SK-N-SH treated with all-trans-retinoic acid at 6 μM for 48 hours (cell line): ENCODE results near the gene WWC2.
A peak's percentile ranks its signal among the peaks of the same experiment; 100 is the strongest.

ENCODE experiments used
- ATAC-seq: fragments of 200-7000 bp; cut with Tn5 transposase; 3 replicates; pipeline ENCODE4 v1.9.1; 2020; ENCODE audit warnings: mild to moderate bottlenecking, moderate library complexity
- ARNTL ChIP-seq: fragments of 450-650 bp; formaldehyde crosslinking; IDR thresholded peaks from 2 replicates; pipeline ENCODE4 v1.5.0; 2020; ENCODE audit warnings: low read depth, mild to moderate bottlenecking, moderate library complexity, borderline replicate concordance
- BACH2 ChIP-seq: fragments of 250-450 bp; sonication (Bioruptor Pico); IDR thresholded peaks from 2 replicates; pipeline ENCODE4 v1.9.0; 2021; ENCODE audit warnings: mild to moderate bottlenecking, borderline replicate concordance
- CREB5 ChIP-seq: fragments of 250-450 bp; sonication (Bioruptor Pico); IDR thresholded peaks from 2 replicates; pipeline ENCODE4 v1.5.1; 2020; ENCODE audit warnings: low read depth, mild to moderate bottlenecking, moderate library complexity
- CSRNP3 ChIP-seq: fragments of 250-450 bp; sonication (Bioruptor Pico); IDR thresholded peaks from 2 replicates; pipeline ENCODE4 v1.5.1; 2021; ENCODE audit warnings: mild to moderate bottlenecking, moderate library complexity
- ESRRG ChIP-seq: fragments of 250-450 bp; sonication (Bioruptor Pico); IDR thresholded peaks from 2 replicates; pipeline ENCODE4 v1.6.1; 2021; ENCODE audit warnings: mild to moderate bottlenecking
- GLIS3 ChIP-seq: fragments of 250-450 bp; sonication (Bioruptor Pico); IDR thresholded peaks from 2 replicates; pipeline ENCODE4 v1.5.0; 2020; ENCODE audit warnings: mild to moderate bottlenecking, moderate library complexity
- ISL1 ChIP-seq: fragments of 250-450 bp; sonication (Bioruptor Pico); IDR thresholded peaks from 2 replicates; pipeline ENCODE4 v2.1.2; 2022; ENCODE audit warnings: mild to moderate bottlenecking, moderate library complexity
- OSR1 ChIP-seq: fragments of 250-450 bp; sonication (Bioruptor Pico); IDR thresholded peaks from 2 replicates; pipeline ENCODE4 v1.8.0; 2022; ENCODE audit warnings: moderate library complexity, mild to moderate bottlenecking, inconsistent platforms
- PATZ1 ChIP-seq: fragments of 250-450 bp; sonication (Bioruptor Pico); IDR thresholded peaks from 2 replicates; pipeline ENCODE4 v1.8.0; 2020; ENCODE audit warnings: mild to moderate bottlenecking, moderate library complexity, borderline replicate concordance
- POU6F1 ChIP-seq: fragments of 250-450 bp; sonication (Bioruptor Pico); IDR thresholded peaks from 2 replicates; pipeline ENCODE4 v1.8.0; 2021; ENCODE audit warnings: low read depth, mild to moderate bottlenecking, moderate library complexity, borderline replicate concordance
- PPARA ChIP-seq: fragments of 250-450 bp; sonication (Bioruptor Pico); IDR thresholded peaks from 2 replicates; pipeline ENCODE4 v1.5.0; 2020; ENCODE audit warnings: mild to moderate bottlenecking, borderline replicate concordance
- RARB ChIP-seq: fragments of 250-450 bp; sonication (Bioruptor Pico); IDR thresholded peaks from 2 replicates; pipeline ENCODE4 v1.8.0; 2021; ENCODE audit warnings: mild to moderate bottlenecking, moderate library complexity
- TCF4 ChIP-seq: fragments of 250-450 bp; sonication (Bioruptor Pico); IDR thresholded peaks from 2 replicates; pipeline ENCODE4 v1.8.0; 2021; ENCODE audit warnings: mild to moderate bottlenecking, moderate library complexity, borderline replicate concordance
- TSHZ2 ChIP-seq: fragments of 250-450 bp; sonication (Bioruptor Pico); IDR thresholded peaks from 2 replicates; pipeline ENCODE4 v1.5.0; 2020; ENCODE audit warnings: mild to moderate bottlenecking, moderate library complexity
- ZFP3 ChIP-seq: fragments of 250-450 bp; sonication (Bioruptor Pico); IDR thresholded peaks from 2 replicates; pipeline ENCODE4 v1.5.0; 2020; ENCODE audit warnings: mild to moderate bottlenecking, moderate library complexity
- ZFP30 ChIP-seq: fragments of 450-650 bp; formaldehyde crosslinking; IDR thresholded peaks from 2 replicates; pipeline ENCODE4 v1.5.0; 2022; ENCODE audit warnings: mild to moderate bottlenecking, moderate library complexity

The WWC2 gene

GRCh38 chr4:183164963-183165362 lies 65.9 kb downstream of the WWC2 start:
- ATAC-seq: peak; percentile 61

GRCh38 chr4:183165376-183165775 lies 66.3 kb downstream of the WWC2 start:
- TF ChIP-seq ZFP3 (CRISPR knock-in tag): no peak
- ATAC-seq: peak; percentile 85

More at GRCh38 chr4:183164963-183165362, 65.9 kb downstream of the WWC2 start:
- no peak for TF ChIP-seq RARB
- no peak for TF ChIP-seq ZFP30 (CRISPR knock-in tag)
- TF ChIP-seq POU6F1 (CRISPR knock-in tag): no peak
- no peak for TF ChIP-seq PATZ1 (CRISPR knock-in tag)
- no peak for TF ChIP-seq BACH2 (CRISPR knock-in tag)
- no peak for TF ChIP-seq CREB5 (CRISPR knock-in tag)
- TF ChIP-seq ESRRG (CRISPR knock-in tag): no peak
- TF ChIP-seq GLIS3: no peak
- TF ChIP-seq ARNTL (CRISPR knock-in tag): no peak
- TF ChIP-seq TSHZ2 (CRISPR knock-in tag): no peak
- TF ChIP-seq ISL1 (CRISPR knock-in tag): no peak
- no peak for TF ChIP-seq OSR1 (CRISPR knock-in tag)

- ATAC-seq: no peak
- no peak for TF ChIP-seq CSRNP3 (CRISPR knock-in tag)
- no peak for TF ChIP-seq BACH2 (CRISPR knock-in tag)
- TF ChIP-seq ZFP3 (CRISPR knock-in tag): no peak
- no peak for TF ChIP-seq TSHZ2 (CRISPR knock-in tag)
- no peak for TF ChIP-seq TCF4
- no peak for TF ChIP-seq PPARA (CRISPR knock-in tag)
These were observed 71.8 kb downstream of the WWC2 start for GRCh38 chr4:183170894-183171293.
